SK-N-SH (cell line): ENCODE results near the gene DMD.

Experiments
- CHD2 ChIP-seq: fragments of 150-350 bp; IDR thresholded peaks from 2 replicates; pipeline ENCODE4 v1.6.1; 2018; ENCODE audit warnings: low read length; ENCODE audit not compliant: partially characterized antibody
- CTCF ChIP-seq: fragments of 200-600 bp; sonication (generic); IDR thresholded peaks from 2 replicates; pipeline ENCODE4 v1.6.1; 2017; ENCODE audit warnings: antibody characterized with exemption, mild to moderate bottlenecking, moderate library complexity
- MAX ChIP-seq: IDR thresholded peaks from 2 replicates; pipeline ENCODE4 v1.4.0; 2012; ENCODE audit warnings: low read depth
- RCOR1 ChIP-seq: fragments of 150-350 bp; IDR thresholded peaks from 2 replicates; pipeline ENCODE4 v1.6.1; 2017; ENCODE audit warnings: antibody characterized with exemption, low read length

GRCh38 chrX:31213941-31214340 is 1997.4 kb downstream of the DMD start:
- peak; percentile 62 for TF ChIP-seq CTCF
- no peak for TF ChIP-seq MAX
- TF ChIP-seq RCOR1, result no peak
- TF ChIP-seq CHD2, result no peak
